Liver (tissue), 9 donors: ENCODE data around the gene ZNF213. TPM values are rescaled to one million over a fixed set of nuclear protein-coding genes. Genes with fewer than 3 reads are reported as not detected.

Source experiments
- DNase-seq: peaks from one replicate; pipeline ENCODE4 v3.0.0-alpha.2; 2017; ENCODE audit warnings: low spot score
- H3K27ac ChIP-seq, 2 donors: one replicate each; pipeline ENCODE4 v1.7.0; 2013; ENCODE audit warnings: inconsistent platforms in 2 of 2, low read length in 2 of 2, control low read depth in 1 of 2, low read depth in 1 of 2, mild to moderate bottlenecking in 1 of 2
- H3K27me3 ChIP-seq, 4 donors: one replicate each; pipeline versions ENCODE4 v1.6.1 to v1.7.0; 2013; ENCODE audit warnings: low read length in 3 of 4, inconsistent platforms in 1 of 4, mild to moderate bottlenecking in 1 of 4, moderate library complexity in 1 of 4; ENCODE audit not compliant: control insufficient read depth in 4 of 4, insufficient read depth in 4 of 4
- H3K36me3 ChIP-seq, 4 donors: one replicate each; pipeline versions ENCODE4 v1.6.1 to v1.7.0; 2013; ENCODE audit warnings: low read length in 3 of 4, mild to moderate bottlenecking in 3 of 4, low read depth in 1 of 4, moderate library complexity in 1 of 4; ENCODE audit not compliant: control insufficient read depth in 4 of 4, insufficient read depth in 3 of 4
- H3K4me1 ChIP-seq, 4 donors: one replicate each; pipeline versions ENCODE4 v1.6.1 to v1.7.0; 2013; ENCODE audit warnings: low read length in 3 of 4, mild to moderate bottlenecking in 3 of 4, moderate library complexity in 1 of 4; ENCODE audit not compliant: control insufficient read depth in 4 of 4, insufficient read depth in 4 of 4
- H3K4me3 ChIP-seq, 3 donors: one replicate each; pipeline versions ENCODE4 v1.6.1 to v1.7.0; 2013; ENCODE audit warnings: low read length in 3 of 3, control low read depth in 1 of 3, low read depth in 1 of 3, mild to moderate bottlenecking in 1 of 3
- H3K9ac ChIP-seq, 2 donors: one replicate each; pipeline ENCODE4 v1.7.0; 2013; ENCODE audit warnings: low read length in 2 of 2, mild to moderate bottlenecking in 2 of 2, moderate library complexity in 2 of 2, control low read depth in 1 of 2, low read depth in 1 of 2
- H3K9me3 ChIP-seq, 4 donors: one replicate each; pipeline versions ENCODE4 v1.6.1 to v1.7.0; 2013; ENCODE audit warnings: low read length in 3 of 4; ENCODE audit not compliant: control insufficient read depth in 4 of 4
- ATF3 ChIP-seq: IDR thresholded peaks from 2 replicates; pipeline ENCODE4 v1.6.1; 2016; ENCODE audit warnings: antibody characterized with exemption
- CTCF ChIP-seq: fragments of 150-350 bp; IDR thresholded peaks from 2 replicates; pipeline ENCODE4 v1.5.1; 2017; ENCODE audit warnings: improper control_type of control experiment, low read depth, low read length; ENCODE audit not compliant: missing input control
- EGR1 ChIP-seq, 2 donors: IDR thresholded peaks; 2 replicates each; pipeline ENCODE4 v1.6.1; 2016 to 2018; ENCODE audit warnings: antibody characterized with exemption in 2 of 2, low read depth in 2 of 2
- FOXA1 ChIP-seq: IDR thresholded peaks from 2 replicates; pipeline ENCODE4 v1.6.1; 2016; ENCODE audit warnings: antibody characterized with exemption
- FOXA2 ChIP-seq: IDR thresholded peaks from 2 replicates; pipeline ENCODE4 v1.6.1; 2016; ENCODE audit warnings: antibody characterized with exemption
- GABPA ChIP-seq, 2 donors: IDR thresholded peaks in 1 of 2; conservative IDR thresholded peaks in 1 of 2; 2 replicates each; pipeline ENCODE4 v1.6.1; 2016; ENCODE audit warnings: antibody characterized with exemption in 2 of 2, mild to moderate bottlenecking in 1 of 2, moderate library complexity in 1 of 2
- HNF4A ChIP-seq, 2 donors: conservative IDR thresholded peaks; 2 replicates each; pipeline ENCODE4 v1.6.1; 2016; ENCODE audit warnings: antibody characterized with exemption in 2 of 2, mild to moderate bottlenecking in 2 of 2
- HNF4G ChIP-seq: IDR thresholded peaks from 2 replicates; pipeline ENCODE4 v1.6.1; 2016; ENCODE audit warnings: antibody characterized with exemption
- JUND ChIP-seq, 2 donors: IDR thresholded peaks; 2 replicates each; pipeline ENCODE4 v1.6.1; 2016; ENCODE audit warnings: antibody characterized with exemption in 2 of 2
- MAX ChIP-seq: IDR thresholded peaks from 2 replicates; pipeline ENCODE4 v1.6.1; 2016; ENCODE audit warnings: antibody characterized with exemption
- NR2F2 ChIP-seq: IDR thresholded peaks from 2 replicates; pipeline ENCODE4 v1.6.1; 2016; ENCODE audit warnings: antibody characterized with exemption
- RAD21 ChIP-seq, 2 donors: IDR thresholded peaks; 2 replicates each; pipeline ENCODE4 v1.6.1; 2016; ENCODE audit warnings: antibody characterized with exemption in 2 of 2, mild to moderate bottlenecking in 2 of 2
- REST ChIP-seq: IDR thresholded peaks from 2 replicates; pipeline ENCODE4 v1.6.1; 2016; ENCODE audit warnings: antibody characterized with exemption, mild to moderate bottlenecking
- RXRA ChIP-seq, 2 donors: IDR thresholded peaks; 2 replicates each; pipeline ENCODE4 v1.6.1; 2017 to 2018; ENCODE audit warnings: antibody characterized with exemption in 2 of 2, mild to moderate bottlenecking in 1 of 2
- SP1 ChIP-seq: IDR thresholded peaks from 2 replicates; pipeline ENCODE4 v1.6.1; 2018; ENCODE audit warnings: antibody characterized with exemption, mild to moderate bottlenecking
- TAF1 ChIP-seq: conservative IDR thresholded peaks from 2 replicates; pipeline ENCODE4 v1.6.1; 2016; ENCODE audit warnings: antibody characterized with exemption, mild to moderate bottlenecking
- YY1 ChIP-seq: IDR thresholded peaks from 2 replicates; pipeline ENCODE4 v1.6.1; 2016; ENCODE audit warnings: antibody characterized with exemption, mild to moderate bottlenecking
- WGBS: extraction: QIAGEN DNeasy Blood & Tissue Kit; methylation state at CpG from one replicate; pipeline ENCODE4 v1.1.7; 2013; 5-methylcytosine and 5-hydroxymethylcytosine counted together
- polyA plus RNA-seq, 2 donors: library from polyadenylated mRNA; stranded (reverse) in 1 of 2; unstranded in 1 of 2; fragments of 200-250 nt in 1 of 2; fragments of >200 nt in 1 of 2; fragmentation: Nextera tagmentation in 1 of 2; extraction: Ambion mirVana in 1 of 2; gene quantifications; one replicate each; pipeline versions ENCODE4 v1.2.1 to v1.2.3, GENCODE V29; 2013 to 2015
- total RNA-seq, 2 donors: library from RNA; depleted of rRNA; stranded (reverse); fragments of >200 nt; gene quantifications; one replicate each; pipeline ENCODE4 v1.2.3, GENCODE V29; 2014
- donor health status: healthy.
- donor health status: healthy.
- donor health status: healthy.
- donor health status: healthy.
- donor health status: healthy.

ZNF213 gene
- total and polyA plus RNA-seq, 4 donors, result 0.56 to 4.5 (median 1.7) TPM

- no peak overlapping the region for H3K4me3 ChIP-seq
- H3K36me3 ChIP-seq, result no peaks in the 10 kb centered on the region
- no peak overlapping the region for H3K9ac ChIP-seq
- no peak overlapping the region for H3K27ac ChIP-seq
- peaks cover 11 to 41% (median 25%) of the 10 kb centered on the region in 4 donors for H3K4me1 ChIP-seq
- 94% methylated on average over 5 of the region's 5 CpGs for WGBS
- TF ChIP-seq TAF1, result no peak
- TF ChIP-seq JUND (IDR thresholded peaks at IDR 0.05), result no peak
- no peak for TF ChIP-seq FOXA1
- TF ChIP-seq HNF4G, result no peak
- no peak for TF ChIP-seq MAX
- DNase-seq, result no peak
- H3K9me3 ChIP-seq, result no peaks in the 10 kb centered on the region
- no peaks in the 10 kb centered on the region for H3K27me3 ChIP-seq
Observed at GRCh38 chr16:3147757-3148104, 12.9 kb downstream of the ZNF213 start.

GRCh38 chr16:3148256-3149192 is 13.7 kb downstream of the ZNF213 start:
- Histone ChIP-seq H3K4me3 (no peak overlapping the region), H3K9me3 (no peaks in the 10 kb centered on the region), H3K27ac (no peak overlapping the region), H3K36me3 (no peaks in the 10 kb centered on the region), H3K27me3 (no peaks in the 10 kb centered on the region), H3K9ac (no peak overlapping the region), H3K4me1 (peaks cover 6 to 33% (median 18%) of the 10 kb centered on the region in 4 donors)
- DNase-seq, result no peak
- no peak for TF ChIP-seq CTCF
- TF ChIP-seq EGR1 (IDR thresholded peaks at IDR 0.05; ENCODE audit: low read depth in 2 of 2), result no peak
- TF ChIP-seq TAF1, result no peak
- no peak for TF ChIP-seq RXRA (IDR thresholded peaks at IDR 0.05)
- TF ChIP-seq YY1, result no peak
- no peak for TF ChIP-seq ATF3
- no peak for TF ChIP-seq MAX
- TF ChIP-seq HNF4A (conservative IDR thresholded peaks at IDR 0.05), result no peak
- no peak for TF ChIP-seq FOXA2
- TF ChIP-seq FOXA1, result no peak
- no peak for TF ChIP-seq HNF4G
- TF ChIP-seq GABPA (IDR thresholded peaks at IDR 0.05 in 1 of 2, conservative IDR thresholded peaks at IDR 0.05 in 1 of 2), result no peak
- TF ChIP-seq REST, result no peak
- TF ChIP-seq JUND (IDR thresholded peaks at IDR 0.05), result no peak
- TF ChIP-seq NR2F2, result no peak
- TF ChIP-seq RAD21 (IDR thresholded peaks at IDR 0.05), result no peak
- TF ChIP-seq SP1, result no peak
- WGBS, result 94% methylated on average over 13 of the region's 13 CpGs
